ENCODE results near the gene CPNE9. TPM values are rescaled to one million over a fixed set of nuclear protein-coding genes. Genes with fewer than 3 reads are reported as not detected.

Gene CPNE9
- total RNA-seq, 2 experiments from 2014 or later: not detected

GRCh38 chr3:9678493-9678892 is 25.1 kb upstream of the CPNE9 start:
- H3K27ac Mint-ChIP-seq: no peak overlapping the region
- no peak for DNase-seq
- no peak overlapping the region for H3K4me3 Mint-ChIP-seq
- ChIA-PET POLR2A (no interaction called here), CTCF (interaction anchor here (1.4 kb wide), 1 partner anchor 175 kb away, joined by 4 read pairs; no protein-coding TSS in a partner anchor)
- H3K36me3 Mint-ChIP-seq: peaks cover 48% of the 10 kb centered on the region
- no peaks in the 10 kb centered on the region for H3K4me1 Mint-ChIP-seq (ENCODE audit: low read depth)
- no peaks in the 10 kb centered on the region for H3K27me3 Mint-ChIP-seq
- H3K9me3 Mint-ChIP-seq: no peaks in the 10 kb centered on the region
- intact Hi-C loops (cut with micrococcal nuclease): no loop called here

- H3K9me3 Mint-ChIP-seq: no peaks in the 10 kb centered on the region
- H3K36me3 Mint-ChIP-seq: peaks cover 49% of the 10 kb centered on the region
- CTCF ChIA-PET: no interaction called here
- H3K27ac Mint-ChIP-seq: no peak overlapping the region
- POLR2A ChIA-PET: no interaction called here
- DNase-seq: no peak
- no peak overlapping the region for H3K4me3 Mint-ChIP-seq
- intact Hi-C loops (cut with micrococcal nuclease): no loop called here
- H3K27me3 Mint-ChIP-seq: no peaks in the 10 kb centered on the region
- no peaks in the 10 kb centered on the region for H3K4me1 Mint-ChIP-seq (ENCODE audit: low read depth)
Observed at GRCh38 chr3:9679476-9680080, 24.1 kb upstream of the CPNE9 start.

DNA sequence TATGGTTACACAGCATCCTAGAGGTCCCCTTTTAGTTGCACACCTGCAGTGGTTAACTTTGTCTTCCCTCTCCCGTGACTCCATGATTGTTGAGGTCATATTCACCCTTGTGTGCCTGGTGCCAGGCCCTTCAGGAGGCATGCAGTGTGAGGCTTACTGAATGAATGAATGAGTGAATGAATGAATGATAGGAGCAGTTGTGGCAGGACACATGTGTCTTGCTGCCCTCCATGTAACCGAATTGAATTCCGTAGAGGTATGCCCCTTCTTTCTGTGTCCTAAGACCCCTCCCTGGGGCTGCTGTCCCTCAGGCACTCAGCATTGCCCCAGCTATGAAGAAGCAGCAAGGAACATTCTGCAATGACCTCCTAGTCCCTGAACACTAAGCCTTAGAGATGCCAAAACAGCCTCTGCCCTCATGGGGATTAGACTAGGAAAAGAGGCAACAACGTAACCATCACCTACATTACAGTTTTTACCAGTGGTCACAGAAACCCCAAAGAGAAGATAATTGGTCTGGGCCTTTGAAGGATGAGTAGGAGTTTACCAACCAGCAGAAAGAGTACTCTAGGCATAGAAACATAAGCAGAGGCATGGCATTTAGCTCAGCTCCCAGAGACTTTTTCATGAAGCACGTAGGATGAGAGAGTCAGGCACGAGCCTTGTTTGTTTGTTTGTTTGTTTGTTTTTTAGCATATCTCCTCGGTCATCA is 22.5 kb upstream of the CPNE9 start:
- ChIA-PET POLR2A (no interaction called here), CTCF (no interaction called here)
- Mint-ChIP-seq H3K27ac (no peak overlapping the region), H3K9me3 (no peaks in the 10 kb centered on the region), H3K36me3 (peaks cover 58% of the 10 kb centered on the region), H3K4me1 (ENCODE audit: low read depth) (no peaks in the 10 kb centered on the region), H3K4me3 (no peak overlapping the region), H3K27me3 (no peaks in the 10 kb centered on the region)
- DNase-seq: no peak
- intact Hi-C loops (cut with micrococcal nuclease): no loop called here

- Mint-ChIP-seq H3K9me3 (no peaks in the 10 kb centered on the region), H3K27me3 (no peaks in the 10 kb centered on the region), H3K4me1 (ENCODE audit: low read depth) (no peaks in the 10 kb centered on the region), H3K27ac (no peak overlapping the region), H3K36me3 (peaks cover 59% of the 10 kb centered on the region), H3K4me3 (no peak overlapping the region)
- ChIA-PET POLR2A (no interaction called here), CTCF (no interaction called here)
- DNase-seq: no peak
- intact Hi-C loops (cut with micrococcal nuclease): no loop called here
Observed at GRCh38 chr3:9681723-9682081, 21.9 kb upstream of the CPNE9 start.

DNA sequence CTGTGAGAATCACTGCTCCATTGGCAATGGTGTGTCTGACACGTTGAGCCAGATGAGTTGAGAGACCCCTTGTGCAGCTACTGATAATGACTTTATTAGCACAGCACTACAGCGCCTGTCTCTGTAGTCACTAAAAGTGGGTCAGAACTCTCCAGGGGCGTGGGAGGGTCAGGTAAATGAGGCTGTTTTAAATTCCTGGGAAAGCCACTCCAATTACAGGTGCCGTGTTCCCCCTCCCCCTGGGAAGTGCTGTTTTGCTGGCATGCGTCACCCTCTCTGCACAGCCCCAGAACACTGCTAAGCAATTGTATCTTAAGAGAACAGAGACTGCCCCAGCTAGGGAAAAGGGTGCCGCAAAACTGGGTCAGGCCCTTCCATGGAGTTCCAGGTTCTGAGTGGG is 21.5 kb upstream of the CPNE9 start:
- no peak for DNase-seq
- POLR2A ChIA-PET: no interaction called here
- Mint-ChIP-seq H3K4me3 (no peak overlapping the region), H3K9me3 (no peaks in the 10 kb centered on the region), H3K27ac (no peak overlapping the region), H3K36me3 (peaks cover 60% of the 10 kb centered on the region), H3K27me3 (no peaks in the 10 kb centered on the region), H3K4me1 (ENCODE audit: low read depth) (no peaks in the 10 kb centered on the region)
- CTCF ChIA-PET: no interaction called here
- intact Hi-C loops (cut with micrococcal nuclease): no loop called here

DNA sequence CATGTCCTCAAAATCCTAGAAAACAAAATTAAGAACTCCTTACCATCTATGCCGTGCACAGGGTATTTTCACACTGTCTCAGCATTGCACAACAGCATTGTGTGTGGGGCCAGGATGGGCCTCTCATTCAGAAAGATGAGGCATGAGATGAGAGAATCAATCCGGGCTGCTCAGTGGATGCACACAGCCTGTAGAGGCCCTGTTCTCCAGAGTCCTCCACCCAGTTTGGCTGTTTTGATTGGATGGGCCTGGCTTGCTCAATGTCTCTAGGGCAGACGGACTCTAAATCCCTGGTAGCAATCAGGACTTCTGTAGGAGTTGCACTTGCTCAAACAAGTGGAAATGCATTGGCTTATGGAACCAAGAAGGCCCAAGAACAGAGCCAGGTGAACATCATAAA is 20.2 kb upstream of the CPNE9 start:
- Mint-ChIP-seq H3K9me3 (no peaks in the 10 kb centered on the region), H3K27me3 (no peaks in the 10 kb centered on the region), H3K27ac (no peak overlapping the region), H3K4me1 (ENCODE audit: low read depth) (no peaks in the 10 kb centered on the region), H3K4me3 (no peak overlapping the region), H3K36me3 (peaks cover 56% of the 10 kb centered on the region)
- intact Hi-C loops (cut with micrococcal nuclease): no loop called here
- ChIA-PET POLR2A (no interaction called here), CTCF (no interaction called here)
- DNase-seq: no peak

DNA sequence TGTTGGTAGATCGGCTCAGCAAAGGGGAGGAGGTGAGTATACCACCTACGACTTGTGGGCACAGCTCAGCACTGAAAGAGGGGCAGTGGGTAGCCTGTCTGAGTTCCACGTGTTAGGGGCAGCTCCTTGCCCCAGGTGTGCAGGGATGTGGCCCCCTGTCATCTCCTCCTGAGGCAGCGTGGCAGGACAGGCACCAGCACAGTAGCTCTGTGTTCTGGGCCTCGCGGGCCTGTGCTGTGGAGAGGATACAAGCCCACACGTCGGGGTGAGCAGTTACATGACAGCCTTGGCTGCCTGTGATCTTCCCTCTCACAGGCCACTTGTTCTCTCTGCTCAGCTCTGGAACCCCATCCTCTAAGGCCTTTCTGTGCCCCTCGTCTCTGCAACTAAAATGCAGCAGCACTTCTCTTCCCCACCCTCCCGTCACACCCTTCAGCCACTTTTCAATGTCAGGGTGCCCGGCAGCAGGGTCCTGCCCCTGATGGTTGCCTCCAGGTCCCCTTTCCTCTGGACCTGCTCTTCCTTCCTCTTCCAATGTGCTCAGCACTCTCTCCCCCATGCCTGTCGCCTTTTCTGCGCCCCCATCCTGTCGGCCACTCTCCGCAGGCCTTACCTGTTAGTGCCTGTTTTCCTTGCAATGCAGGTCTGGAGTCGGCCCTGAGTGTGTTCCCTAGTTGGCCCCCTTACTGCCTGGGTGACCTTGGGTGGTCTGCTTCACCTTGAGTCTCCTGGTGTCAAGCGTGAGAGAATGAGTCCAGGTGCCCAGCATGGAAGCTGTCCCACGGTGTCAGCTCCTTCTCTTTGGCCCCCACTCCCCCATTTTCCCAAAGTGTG is 18.2 kb upstream of the CPNE9 start:
- CTCF ChIA-PET: no interaction called here
- POLR2A ChIA-PET: no interaction called here
- intact Hi-C loops (cut with micrococcal nuclease): no loop called here
- no peak for DNase-seq
- Mint-ChIP-seq H3K27me3 (no peaks in the 10 kb centered on the region), H3K27ac (no peak overlapping the region), H3K36me3 (peaks cover 51% of the 10 kb centered on the region), H3K4me3 (no peak overlapping the region), H3K4me1 (ENCODE audit: low read depth) (no peaks in the 10 kb centered on the region), H3K9me3 (no peaks in the 10 kb centered on the region)

GRCh38 chr3:9686050-9686550 is 17.5 kb upstream of the CPNE9 start:
- H3K27me3 Mint-ChIP-seq: no peaks in the 10 kb centered on the region
- H3K4me3 Mint-ChIP-seq: no peak overlapping the region
- no peaks in the 10 kb centered on the region for H3K9me3 Mint-ChIP-seq
- intact Hi-C loops (cut with micrococcal nuclease): no loop called here
- H3K4me1 Mint-ChIP-seq (ENCODE audit: low read depth): no peaks in the 10 kb centered on the region
- peaks cover 52% of the 10 kb centered on the region for H3K36me3 Mint-ChIP-seq
- POLR2A ChIA-PET: no interaction called here
- no peak overlapping the region for H3K27ac Mint-ChIP-seq
- CTCF ChIA-PET: no interaction called here
- DNase-seq: no peak

DNA sequence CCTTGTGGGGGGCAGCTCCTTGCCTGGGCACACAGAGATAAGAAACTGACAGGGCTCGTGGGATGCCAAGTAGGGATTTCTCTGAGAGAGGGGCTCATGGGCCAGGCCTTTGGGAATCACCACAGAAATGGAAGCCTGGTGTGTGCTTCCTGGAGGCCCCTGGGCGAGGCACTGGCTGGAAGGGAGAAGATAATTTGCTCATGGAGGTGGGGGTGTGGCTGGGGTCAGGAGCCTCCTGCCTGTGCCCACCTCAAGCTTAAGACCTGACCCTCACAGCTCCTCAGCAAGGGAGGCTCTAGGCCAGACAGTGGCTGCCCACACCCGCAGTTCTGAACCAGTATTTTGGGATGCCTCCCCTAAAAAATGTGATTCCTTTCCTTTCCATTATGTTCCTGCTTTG is 16.9 kb upstream of the CPNE9 start:
- DNase-seq: no peak
- ChIA-PET POLR2A (no interaction called here), CTCF (no interaction called here)
- intact Hi-C loops (cut with micrococcal nuclease): no loop called here
- no peaks in the 10 kb centered on the region for H3K9me3 Mint-ChIP-seq
- peaks cover 50% of the 10 kb centered on the region for H3K36me3 Mint-ChIP-seq
- H3K4me1 Mint-ChIP-seq (ENCODE audit: low read depth): no peaks in the 10 kb centered on the region
- no peak overlapping the region for H3K27ac Mint-ChIP-seq
- H3K4me3 Mint-ChIP-seq: no peak overlapping the region
- no peaks in the 10 kb centered on the region for H3K27me3 Mint-ChIP-seq

DNA sequence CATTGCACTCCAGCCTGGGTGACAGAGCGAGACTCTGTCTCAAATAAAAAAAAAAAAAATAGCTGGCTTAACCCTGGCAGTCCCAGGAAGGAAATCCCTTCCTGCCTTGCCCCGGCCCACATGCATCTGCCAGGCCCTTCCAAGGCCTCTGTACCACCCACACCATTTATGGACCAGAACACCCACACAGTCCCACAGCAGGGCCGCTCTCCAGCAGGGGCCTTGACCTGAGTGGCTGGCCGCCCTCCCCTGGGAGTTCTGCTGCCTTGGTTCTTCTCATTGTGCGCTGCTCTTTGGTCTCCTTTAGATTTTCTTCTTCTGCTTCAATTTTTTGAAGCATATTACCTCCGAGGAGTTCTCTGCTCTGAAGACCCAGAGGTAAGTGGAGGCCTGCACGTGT is 16.1 kb upstream of the CPNE9 start:
- POLR2A ChIA-PET: no interaction called here
- H3K27me3 Mint-ChIP-seq: no peaks in the 10 kb centered on the region
- intact Hi-C loops (cut with micrococcal nuclease): no loop called here
- DNase-seq: no peak
- H3K4me3 Mint-ChIP-seq: no peak overlapping the region
- H3K36me3 Mint-ChIP-seq: peaks cover 47% of the 10 kb centered on the region
- CTCF ChIA-PET: no interaction called here
- no peaks in the 10 kb centered on the region for H3K9me3 Mint-ChIP-seq
- no peaks in the 10 kb centered on the region for H3K4me1 Mint-ChIP-seq (ENCODE audit: low read depth)
- no peak overlapping the region for H3K27ac Mint-ChIP-seq

DNA sequence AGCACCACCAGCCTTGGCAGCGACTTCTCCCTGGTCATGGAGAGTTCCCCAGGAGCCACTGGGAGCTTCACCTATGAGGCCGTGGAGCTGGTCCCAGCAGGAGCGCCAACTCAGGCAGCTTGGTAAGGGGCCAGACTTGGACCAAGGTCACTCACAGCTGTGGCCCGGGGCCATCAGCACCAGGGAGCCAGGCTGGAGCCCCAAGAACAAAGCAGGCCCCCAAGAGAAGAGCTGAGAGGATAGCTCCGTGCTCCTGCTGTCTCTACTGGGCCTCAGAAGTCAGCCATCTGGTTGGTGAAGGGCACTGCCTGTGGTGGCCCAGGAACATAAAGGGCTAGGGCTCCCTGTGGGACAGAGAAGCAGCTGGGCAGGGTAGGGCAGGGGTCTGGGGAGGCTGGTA is 14.7 kb upstream of the CPNE9 start:
- intact Hi-C loops (cut with micrococcal nuclease): no loop called here
- peaks cover 49% of the 10 kb centered on the region for H3K36me3 Mint-ChIP-seq
- H3K4me3 Mint-ChIP-seq: no peak overlapping the region
- H3K4me1 Mint-ChIP-seq (ENCODE audit: low read depth): no peaks in the 10 kb centered on the region
- ChIA-PET POLR2A (no interaction called here), CTCF (no interaction called here)
- H3K9me3 Mint-ChIP-seq: no peaks in the 10 kb centered on the region
- no peaks in the 10 kb centered on the region for H3K27me3 Mint-ChIP-seq
- no peak overlapping the region for H3K27ac Mint-ChIP-seq
- DNase-seq: no peak

DNA sequence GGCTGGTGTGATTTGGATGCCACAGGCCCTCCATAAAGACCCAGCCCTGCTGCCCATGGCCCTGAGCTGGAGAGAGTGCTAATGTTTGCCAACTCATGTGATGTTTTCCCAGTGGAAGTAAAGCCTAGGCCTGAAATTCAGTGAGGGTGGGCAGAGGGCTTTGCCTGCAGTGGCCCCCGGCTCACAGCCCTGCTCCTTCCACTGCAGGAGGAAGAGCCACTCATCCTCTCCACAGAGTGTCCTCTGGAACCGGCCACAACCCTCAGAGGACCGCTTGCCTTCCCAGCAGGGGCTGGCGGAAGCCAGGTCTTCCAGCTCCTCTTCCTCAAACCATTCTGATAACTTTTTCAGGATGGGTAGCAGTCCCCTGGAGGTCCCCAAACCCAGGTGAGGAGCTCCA is 13.9 kb upstream of the CPNE9 start:
- Mint-ChIP-seq H3K27me3 (no peaks in the 10 kb centered on the region), H3K9me3 (no peaks in the 10 kb centered on the region), H3K36me3 (peaks cover 43% of the 10 kb centered on the region), H3K4me1 (ENCODE audit: low read depth) (no peaks in the 10 kb centered on the region), H3K27ac (no peak overlapping the region), H3K4me3 (no peak overlapping the region)
- DNase-seq: no peak
- CTCF ChIA-PET: no interaction called here
- intact Hi-C loops (cut with micrococcal nuclease): no loop called here
- POLR2A ChIA-PET: no interaction called here
